ENCODE results near the gene CDK9. TPM values are rescaled to one million over a fixed set of nuclear protein-coding genes. Genes with fewer than 3 reads are reported as not detected.

CDK9 gene
- total RNA-seq, 6 donors from 2014 or later: 69.8 to 168 (median 106) TPM

- Histone ChIP-seq H3K9me3 (no peaks in the 10 kb centered on the region), H3K4me1 (peaks cover 45 to 56% (median 53%) of the 10 kb centered on the region in 4 donors), H3K27me3 (no peaks in the 10 kb centered on the region), H3K36me3 (peaks cover 0 to 58% (median 35%) of the 10 kb centered on the region in 4 donors), H3K4me3 (no peak overlapping the region), H3K27ac (peak overlapping the region; percentile 56 to 96 (median 86))
- no peak for TF ChIP-seq POLR2A (IDR thresholded peaks at IDR 0.05)
- TF ChIP-seq EP300 (IDR thresholded peaks at IDR 0.05): no peak
- no peak for TF ChIP-seq POLR2AphosphoS5 (IDR thresholded peaks at IDR 0.05)
- TF ChIP-seq CTCF (IDR thresholded peaks at IDR 0.05): no peak
- WGBS, 2 donors: 45 to 52% methylated on average over 3 to 7 of the region's 7 CpGs
- DNase-seq (no peak), ATAC-seq (ENCODE audit: low FRiP score in 2 of 2) (no peak)
Measured at GRCh38 chr9:127826253-127826913, 40.5 kb downstream of the CDK9 start.

GRCh38 chr9:127828262-127829031 is 42.6 kb downstream of the CDK9 start:
- H3K36me3 ChIP-seq: peaks cover 0 to 45% (median 30%) of the 10 kb centered on the region in 4 donors
- H3K9me3 ChIP-seq: no peaks in the 10 kb centered on the region
- H3K4me1 ChIP-seq: peaks cover 59 to 71% (median 68%) of the 10 kb centered on the region in 4 donors
- H3K4me3 ChIP-seq: peak overlapping the region in 2 of 4 donors; percentile 26 to 32
- peak; percentile 85 to 91 for DNase-seq
- TF ChIP-seq EP300 (IDR thresholded peaks at IDR 0.05) (peak in 1 of 4 donors; percentile 8), POLR2AphosphoS5 (IDR thresholded peaks at IDR 0.05) (peak; percentile 62 to 88), CTCF (IDR thresholded peaks at IDR 0.05) (peak in 3 of 6 experiments; percentile 35 to 41 (median 37)), POLR2A (IDR thresholded peaks at IDR 0.05) (peak in 2 of 4 donors; percentile 79 to 80)
- peak overlapping the region; percentile 79 to 96 (median 86) for H3K27ac ChIP-seq
- H3K27me3 ChIP-seq: no peaks in the 10 kb centered on the region
- peak; percentile 85 to 94 for ATAC-seq (ENCODE audit: low FRiP score in 2 of 2)
- WGBS, 2 donors: 26 to 35% methylated on average over 13 to 16 of the region's 34 CpGs

DNA sequence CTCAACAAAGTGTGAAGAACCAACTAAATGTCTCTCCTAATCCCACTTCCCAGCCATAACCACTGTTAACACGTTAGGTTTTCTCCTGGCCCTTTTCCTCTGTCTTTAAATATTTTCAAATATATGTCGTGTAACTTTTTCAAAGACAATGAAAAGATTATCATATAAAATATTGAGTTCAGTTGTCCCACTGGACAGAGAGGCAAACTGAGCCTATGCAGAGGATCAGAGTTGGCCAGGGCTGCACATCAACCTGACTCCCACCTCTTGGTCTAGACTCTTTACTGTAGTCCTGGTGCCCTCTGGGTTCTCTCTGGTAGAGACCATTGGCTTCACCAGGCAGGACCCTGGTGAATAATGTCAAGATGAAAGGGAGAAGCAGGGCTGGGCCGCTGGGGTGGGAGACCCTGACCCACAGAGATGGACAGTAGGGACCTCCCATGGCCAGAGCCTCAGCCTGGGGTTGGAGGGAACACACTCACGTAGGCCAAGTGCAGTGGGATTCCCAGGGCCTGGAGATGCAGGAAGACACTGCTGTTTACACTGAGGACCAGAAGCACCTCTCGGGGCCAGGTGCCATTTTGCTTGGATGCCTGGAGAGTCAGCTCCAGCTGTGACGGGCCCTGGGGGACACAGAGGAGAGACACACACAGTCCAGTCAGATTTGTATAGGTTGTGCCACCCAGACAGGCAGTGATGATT is 43.5 kb downstream of the CDK9 start:
- peak overlapping the region; percentile 79 to 96 (median 86) for H3K27ac ChIP-seq
- peaks cover 0 to 36% (median 24%) of the 10 kb centered on the region in 4 donors for H3K36me3 ChIP-seq
- TF ChIP-seq EP300 (IDR thresholded peaks at IDR 0.05): no peak
- TF ChIP-seq POLR2A (IDR thresholded peaks at IDR 0.05): no peak
- TF ChIP-seq POLR2AphosphoS5 (IDR thresholded peaks at IDR 0.05): no peak
- no peak for TF ChIP-seq CTCF (IDR thresholded peaks at IDR 0.05)
- ATAC-seq (ENCODE audit: low FRiP score in 2 of 2) (no peak), DNase-seq (no peak)
- no peaks in the 10 kb centered on the region for H3K9me3 ChIP-seq
- peaks cover 63 to 80% (median 75%) of the 10 kb centered on the region in 4 donors for H3K4me1 ChIP-seq
- H3K4me3 ChIP-seq: no peak overlapping the region
- 77 to 90% methylated on average over 5 to 6 of the region's 6 CpGs for WGBS, 2 donors
- H3K27me3 ChIP-seq: no peaks in the 10 kb centered on the region

GRCh38 chr9:127832248-127832647 is 46.4 kb downstream of the CDK9 start:
- no peaks in the 10 kb centered on the region for H3K27me3 ChIP-seq
- ATAC-seq (ENCODE audit: low FRiP score in 2 of 2) (no peak), DNase-seq (no peak)
- H3K4me1 ChIP-seq: peaks cover 71 to 89% (median 81%) of the 10 kb centered on the region in 4 donors
- WGBS, 2 donors: 42 to 49% methylated on average over 7 of the region's 7 CpGs
- H3K27ac ChIP-seq: peak overlapping the region; percentile 83 to 96 (median 88)
- peaks cover 0 to 14% (median 0%) of the 10 kb centered on the region in 4 donors for H3K36me3 ChIP-seq
- H3K9me3 ChIP-seq: no peaks in the 10 kb centered on the region
- no peak overlapping the region for H3K4me3 ChIP-seq
- no peak for TF ChIP-seq POLR2AphosphoS5 (IDR thresholded peaks at IDR 0.05)
- no peak for TF ChIP-seq EP300 (IDR thresholded peaks at IDR 0.05)
- no peak for TF ChIP-seq POLR2A (IDR thresholded peaks at IDR 0.05)

Data from upper lobe of left lung (tissue), 6 donors.